ENCODE measurements around the gene GABRE. TPM values are rescaled to one million over a fixed set of nuclear protein-coding genes. Genes with fewer than 3 reads are reported as not detected.

The GABRE gene
- total and polyA plus RNA-seq, 10 of the 15 experiments (the other 5 are each of a cell fraction or from before 2014, with no cell fraction given): 0.01 to 0.15 (median 0.10) TPM; not detected in 6

DNA sequence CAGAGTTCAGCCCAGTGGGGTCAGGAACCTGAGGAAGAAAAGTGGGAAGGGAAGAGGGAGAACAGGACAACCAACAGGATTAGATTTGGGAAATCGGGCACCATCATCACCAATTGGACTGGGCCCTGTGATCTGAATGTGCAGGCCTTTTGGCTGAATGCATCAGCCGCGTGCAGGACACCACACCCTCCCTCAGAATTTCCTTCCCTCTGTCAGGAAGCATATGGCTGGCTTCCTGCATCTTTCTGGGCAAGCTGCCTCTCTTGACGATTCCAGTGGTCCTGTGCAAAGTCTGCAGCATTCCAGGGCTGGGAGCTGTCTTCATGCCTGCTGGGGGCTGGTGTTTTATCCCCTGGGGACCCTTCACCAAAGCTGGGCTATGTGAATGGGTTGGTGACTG, 45.4 kb downstream of the GABRE start:
- WGBS (ENCODE audit: insufficient coverage, insufficient replicate concordance, low lambda C conversion rate, missing lambda C conversion rate): 2% methylated on average over 4 of the region's 4 CpGs
- TF ChIP-seq EP300 (IDR thresholded peaks at IDR 0.05; ENCODE audit: borderline replicate concordance in 1 of 2, control insufficient read depth in 1 of 2, low read depth in 2 of 2, low read length in 2 of 2) (no peak), NBN (IDR thresholded peaks at IDR 0.05) (no peak), NFYA (IDR thresholded peaks at IDR 0.05; ENCODE audit: borderline replicate concordance, low read depth, low read length) (no peak), CBX5 (IDR thresholded peaks at IDR 0.05; ENCODE audit: low read depth) (no peak)
- TF ChIP-seq, protein P1, sequence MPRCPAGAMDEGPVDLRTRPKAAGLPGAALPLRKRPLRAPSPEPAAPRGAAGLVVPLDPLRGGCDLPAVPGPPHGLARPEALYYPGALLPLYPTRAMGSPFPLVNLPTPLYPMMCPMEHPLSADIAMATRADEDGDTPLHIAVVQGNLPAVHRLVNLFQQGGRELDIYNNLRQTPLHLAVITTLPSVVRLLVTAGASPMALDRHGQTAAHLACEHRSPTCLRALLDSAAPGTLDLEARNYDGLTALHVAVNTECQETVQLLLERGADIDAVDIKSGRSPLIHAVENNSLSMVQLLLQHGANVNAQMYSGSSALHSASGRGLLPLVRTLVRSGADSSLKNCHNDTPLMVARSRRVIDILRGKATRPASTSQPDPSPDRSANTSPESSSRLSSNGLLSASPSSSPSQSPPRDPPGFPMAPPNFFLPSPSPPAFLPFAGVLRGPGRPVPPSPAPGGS (IDR thresholded peaks at IDR 0.05; ENCODE audit: borderline replicate concordance, insufficient read depth, low read depth, low read length, poor library complexity, severe bottlenecking): no peak
- ChIA-PET RAD21 (ENCODE audit: unreplicated experiment) (no interaction called here), SMC1A (ENCODE audit: uncharacterized antibody, unreplicated experiment) (no interaction called here), CTCF (no interaction called here), POLR2A (no interaction called here)
- BruUV-seq (replicated peaks): no TSS peak
- H3K4me3 ChIP-seq: no peak overlapping the region
- H3K27me3 ChIP-seq (replicated peaks in 1 of 2; ENCODE audit: control insufficient read depth in 2 of 2, insufficient read depth in 2 of 2, low read length in 1 of 2): no peaks in the 10 kb centered on the region
- H4K20me1 ChIP-seq (ENCODE audit: control insufficient read depth, insufficient read depth): no peaks in the 10 kb centered on the region
- in situ Hi-C loops (cut with MboI) (no loop called here), intact Hi-C loops (cut with micrococcal nuclease; ENCODE audit: unreplicated experiment) (no loop called here)
- no peak overlapping the region for H3K4me2 ChIP-seq (ENCODE audit: control insufficient read depth, insufficient read depth)
- no peaks in the 10 kb centered on the region for H3K9me3 ChIP-seq (replicated peaks; ENCODE audit: control insufficient read depth, insufficient read depth, low read length)
- DNase-seq (ENCODE audit: low read depth, low spot score) (no peak), FAIRE-seq (no peak), ATAC-seq (no peak)
- no peaks in the 10 kb centered on the region for H3K36me3 ChIP-seq (ENCODE audit: control insufficient read depth in 2 of 2, insufficient read depth in 2 of 2, low read length in 1 of 2)
- H3K27ac ChIP-seq (ENCODE audit: control insufficient read depth, insufficient read depth): no peak overlapping the region
- no peak overlapping the region for H2AFZ ChIP-seq (ENCODE audit: control insufficient read depth, low read depth, low read length)
- no peak overlapping the region for H3K9ac ChIP-seq (ENCODE audit: control insufficient read depth, insufficient read depth, low read length)
- no peaks in the 10 kb centered on the region for H3K79me2 ChIP-seq (ENCODE audit: control insufficient read depth, insufficient read depth, low read length)
- no peaks in the 10 kb centered on the region for H3K4me1 ChIP-seq (ENCODE audit: control insufficient read depth, insufficient read depth, low read length)

DNA sequence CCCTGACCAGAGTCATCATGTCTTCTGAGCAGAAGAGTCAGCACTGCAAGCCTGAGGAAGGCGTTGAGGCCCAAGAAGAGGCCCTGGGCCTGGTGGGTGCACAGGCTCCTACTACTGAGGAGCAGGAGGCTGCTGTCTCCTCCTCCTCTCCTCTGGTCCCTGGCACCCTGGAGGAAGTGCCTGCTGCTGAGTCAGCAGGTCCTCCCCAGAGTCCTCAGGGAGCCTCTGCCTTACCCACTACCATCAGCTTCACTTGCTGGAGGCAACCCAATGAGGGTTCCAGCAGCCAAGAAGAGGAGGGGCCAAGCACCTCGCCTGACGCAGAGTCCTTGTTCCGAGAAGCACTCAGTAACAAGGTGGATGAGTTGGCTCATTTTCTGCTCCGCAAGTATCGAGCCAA, 50.8 kb downstream of the GABRE start:
- no TSS peak for BruUV-seq (replicated peaks)
- no peaks in the 10 kb centered on the region; the same call in 2 of the 3 replicates for H3K9me3 ChIP-seq (replicated peaks; ENCODE audit: control insufficient read depth, insufficient read depth, low read length)
- H3K27me3 ChIP-seq (replicated peaks in 1 of 2; ENCODE audit: control insufficient read depth in 2 of 2, insufficient read depth in 2 of 2, low read length in 1 of 2): no peaks in the 10 kb centered on the region
- SMC1A ChIA-PET (ENCODE audit: uncharacterized antibody, unreplicated experiment): no interaction called here
- H3K4me2 ChIP-seq (ENCODE audit: control insufficient read depth, insufficient read depth): no peak overlapping the region
- H3K4me1 ChIP-seq (ENCODE audit: control insufficient read depth, insufficient read depth, low read length): no peaks in the 10 kb centered on the region
- ATAC-seq (no peak), DNase-seq (ENCODE audit: low read depth, low spot score) (no peak), FAIRE-seq (no peak)
- intact Hi-C loops (cut with micrococcal nuclease; ENCODE audit: unreplicated experiment): no loop called here
- 21% methylated on average over 6 of the region's 6 CpGs for WGBS (ENCODE audit: insufficient coverage, insufficient replicate concordance, low lambda C conversion rate, missing lambda C conversion rate)
- H3K9ac ChIP-seq (ENCODE audit: control insufficient read depth, insufficient read depth, low read length): no peak overlapping the region
- no peak overlapping the region for H3K27ac ChIP-seq (ENCODE audit: control insufficient read depth, insufficient read depth)
- H3K79me2 ChIP-seq (ENCODE audit: control insufficient read depth, insufficient read depth, low read length): no peaks in the 10 kb centered on the region
- H4K20me1 ChIP-seq (ENCODE audit: control insufficient read depth, insufficient read depth): no peaks in the 10 kb centered on the region
- H3K36me3 ChIP-seq (ENCODE audit: control insufficient read depth in 2 of 2, insufficient read depth in 2 of 2, low read length in 1 of 2): no peaks in the 10 kb centered on the region
- RAD21 ChIA-PET (ENCODE audit: unreplicated experiment): no interaction called here
- H3K4me3 ChIP-seq: no peak overlapping the region
- no peak overlapping the region for H2AFZ ChIP-seq (ENCODE audit: control insufficient read depth, low read depth, low read length)
- CTCF ChIA-PET: no interaction called here
- POLR2A ChIA-PET: no interaction called here
- in situ Hi-C loops (cut with MboI): no loop called here
- TF ChIP-seq, protein P2, sequence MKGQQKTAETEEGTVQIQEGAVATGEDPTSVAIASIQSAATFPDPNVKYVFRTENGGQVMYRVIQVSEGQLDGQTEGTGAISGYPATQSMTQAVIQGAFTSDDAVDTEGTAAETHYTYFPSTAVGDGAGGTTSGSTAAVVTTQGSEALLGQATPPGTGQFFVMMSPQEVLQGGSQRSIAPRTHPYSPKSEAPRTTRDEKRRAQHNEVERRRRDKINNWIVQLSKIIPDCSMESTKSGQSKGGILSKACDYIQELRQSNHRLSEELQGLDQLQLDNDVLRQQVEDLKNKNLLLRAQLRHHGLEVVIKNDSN (IDR thresholded peaks at IDR 0.05; ENCODE audit: borderline replicate concordance, extremely low read length, insufficient read depth, low read depth, low read length): no peak
- TF ChIP-seq CREB1 (IDR thresholded peaks at IDR 0.05; ENCODE audit: low read depth) (no peak), ZNF207 (IDR thresholded peaks at IDR 0.05; ENCODE audit: borderline replicate concordance) (no peak), KDM1A (IDR thresholded peaks at IDR 0.05; ENCODE audit: borderline replicate concordance) (no peak)
- TF ChIP-seq, protein P3, sequence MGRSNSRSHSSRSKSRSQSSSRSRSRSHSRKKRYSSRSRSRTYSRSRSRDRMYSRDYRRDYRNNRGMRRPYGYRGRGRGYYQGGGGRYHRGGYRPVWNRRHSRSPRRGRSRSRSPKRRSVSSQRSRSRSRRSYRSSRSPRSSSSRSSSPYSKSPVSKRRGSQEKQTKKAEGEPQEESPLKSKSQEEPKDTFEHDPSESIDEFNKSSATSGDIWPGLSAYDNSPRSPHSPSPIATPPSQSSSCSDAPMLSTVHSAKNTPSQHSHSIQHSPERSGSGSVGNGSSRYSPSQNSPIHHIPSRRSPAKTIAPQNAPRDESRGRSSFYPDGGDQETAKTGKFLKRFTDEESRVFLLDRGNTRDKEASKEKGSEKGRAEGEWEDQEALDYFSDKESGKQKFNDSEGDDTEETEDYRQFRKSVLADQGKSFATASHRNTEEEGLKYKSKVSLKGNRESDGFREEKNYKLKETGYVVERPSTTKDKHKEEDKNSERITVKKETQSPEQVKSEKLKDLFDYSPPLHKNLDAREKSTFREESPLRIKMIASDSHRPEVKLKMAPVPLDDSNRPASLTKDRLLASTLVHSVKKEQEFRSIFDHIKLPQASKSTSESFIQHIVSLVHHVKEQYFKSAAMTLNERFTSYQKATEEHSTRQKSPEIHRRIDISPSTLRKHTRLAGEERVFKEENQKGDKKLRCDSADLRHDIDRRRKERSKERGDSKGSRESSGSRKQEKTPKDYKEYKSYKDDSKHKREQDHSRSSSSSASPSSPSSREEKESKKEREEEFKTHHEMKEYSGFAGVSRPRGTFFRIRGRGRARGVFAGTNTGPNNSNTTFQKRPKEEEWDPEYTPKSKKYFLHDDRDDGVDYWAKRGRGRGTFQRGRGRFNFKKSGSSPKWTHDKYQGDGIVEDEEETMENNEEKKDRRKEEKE (IDR thresholded peaks at IDR 0.05): no peak
- TF ChIP-seq, protein P4, sequence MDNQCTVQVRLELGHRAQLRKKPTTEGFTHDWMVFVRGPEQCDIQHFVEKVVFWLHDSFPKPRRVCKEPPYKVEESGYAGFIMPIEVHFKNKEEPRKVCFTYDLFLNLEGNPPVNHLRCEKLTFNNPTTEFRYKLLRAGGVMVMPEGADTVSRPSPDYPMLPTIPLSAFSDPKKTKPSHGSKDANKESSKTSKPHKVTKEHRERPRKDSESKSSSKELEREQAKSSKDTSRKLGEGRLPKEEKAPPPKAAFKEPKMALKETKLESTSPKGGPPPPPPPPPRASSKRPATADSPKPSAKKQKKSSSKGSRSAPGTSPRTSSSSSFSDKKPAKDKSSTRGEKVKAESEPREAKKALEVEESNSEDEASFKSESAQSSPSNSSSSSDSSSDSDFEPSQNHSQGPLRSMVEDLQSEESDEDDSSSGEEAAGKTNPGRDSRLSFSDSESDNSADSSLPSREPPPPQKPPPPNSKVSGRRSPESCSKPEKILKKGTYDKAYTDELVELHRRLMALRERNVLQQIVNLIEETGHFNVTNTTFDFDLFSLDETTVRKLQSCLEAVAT (IDR thresholded peaks at IDR 0.05): no peak
